ENCODE results near the gene ARHGAP6.

The ARHGAP6 gene

DNA sequence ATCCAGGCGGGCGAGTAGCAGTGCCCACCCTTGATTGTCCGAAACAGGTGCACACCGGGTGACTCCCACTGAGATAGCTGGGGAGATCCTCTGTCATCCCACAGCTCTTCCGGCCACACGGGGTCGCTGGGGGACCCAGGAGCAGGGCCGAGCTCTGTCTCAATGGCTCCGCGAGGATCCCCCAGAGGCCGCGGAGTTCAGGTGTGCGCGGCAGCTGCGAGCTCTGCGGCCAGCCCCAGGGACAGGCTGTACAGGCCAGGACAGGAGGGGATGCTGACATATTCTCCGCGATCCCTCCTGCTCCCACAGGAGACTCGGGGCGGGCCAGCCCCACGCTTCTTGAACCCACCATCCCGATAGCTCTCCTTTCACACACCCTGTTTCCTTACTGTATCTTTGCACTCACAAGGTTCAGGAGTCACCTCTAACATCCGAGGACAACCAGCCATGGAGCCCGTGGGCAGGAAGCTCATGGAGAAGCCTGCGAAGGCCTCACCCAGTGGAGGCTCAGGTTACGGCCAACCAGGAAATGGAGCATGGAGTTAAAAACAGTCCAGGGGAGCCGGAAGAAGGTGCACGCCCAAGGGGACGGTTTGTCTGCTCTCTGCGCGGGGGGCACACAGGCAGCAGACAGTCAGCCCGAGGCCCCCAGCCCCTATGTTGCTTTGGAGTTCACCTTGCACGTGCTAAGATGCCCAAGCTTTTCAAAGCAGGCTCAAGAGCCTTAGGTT is 450.4 kb downstream of the ARHGAP6 start:
- TF ChIP-seq CTCF (IDR thresholded peaks at IDR 0.05) = no peak

DNA sequence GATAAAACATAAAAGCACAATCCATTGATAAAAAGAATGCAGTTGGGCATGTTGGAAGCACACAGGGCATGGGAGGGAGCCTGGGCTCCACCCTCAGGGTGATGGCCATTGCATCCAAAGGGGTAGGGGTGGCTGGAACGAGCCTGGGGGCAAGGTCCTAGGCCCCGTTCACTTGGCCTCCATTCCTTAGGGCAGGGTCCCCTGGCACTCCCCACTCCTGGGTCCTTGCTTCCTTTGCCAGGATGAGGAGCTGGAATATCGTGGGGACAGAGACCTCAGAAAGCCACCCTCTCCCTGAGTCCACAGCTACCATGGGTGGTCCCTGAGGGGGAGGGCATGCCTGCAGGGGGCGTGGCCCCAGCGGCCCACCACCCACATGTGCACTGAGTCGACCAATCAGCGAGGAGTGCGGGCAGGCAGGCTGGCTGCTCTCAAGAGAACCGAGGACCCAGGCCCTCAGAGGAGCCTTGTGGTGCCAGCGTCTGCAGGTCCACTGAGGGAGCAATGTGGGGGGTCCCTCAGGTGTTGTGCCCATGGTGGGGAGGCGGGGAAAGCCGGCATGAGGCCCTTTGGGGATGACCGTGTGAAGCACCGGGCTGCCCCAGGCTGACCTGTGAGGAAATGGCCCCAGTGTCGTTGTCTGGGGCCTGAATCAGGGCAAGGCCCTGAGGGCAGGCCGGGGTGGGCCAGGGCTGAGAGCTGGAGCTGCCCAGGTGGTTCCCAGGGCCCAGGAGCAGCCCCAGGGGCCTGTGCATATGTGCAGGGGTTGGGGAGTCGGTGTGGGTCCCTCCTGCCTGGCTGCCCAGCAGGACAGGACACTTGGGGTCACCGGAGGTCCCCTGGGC is 451.2 kb downstream of the ARHGAP6 start:
- TF ChIP-seq CTCF (IDR thresholded peaks at IDR 0.05) = no peak

- no peak for TF ChIP-seq CTCF (IDR thresholded peaks at IDR 0.05)
These were observed 453.0 kb downstream of the ARHGAP6 start for GRCh38 chrX:11212741-11213140.

- no peak for TF ChIP-seq CTCF (IDR thresholded peaks at IDR 0.05)
These were observed 455.3 kb downstream of the ARHGAP6 start for GRCh38 chrX:11210415-11210801.

GRCh38 chrX:11209798-11210414 is 455.8 kb downstream of the ARHGAP6 start:
- TF ChIP-seq CTCF (IDR thresholded peaks at IDR 0.05) = no peak

DNA sequence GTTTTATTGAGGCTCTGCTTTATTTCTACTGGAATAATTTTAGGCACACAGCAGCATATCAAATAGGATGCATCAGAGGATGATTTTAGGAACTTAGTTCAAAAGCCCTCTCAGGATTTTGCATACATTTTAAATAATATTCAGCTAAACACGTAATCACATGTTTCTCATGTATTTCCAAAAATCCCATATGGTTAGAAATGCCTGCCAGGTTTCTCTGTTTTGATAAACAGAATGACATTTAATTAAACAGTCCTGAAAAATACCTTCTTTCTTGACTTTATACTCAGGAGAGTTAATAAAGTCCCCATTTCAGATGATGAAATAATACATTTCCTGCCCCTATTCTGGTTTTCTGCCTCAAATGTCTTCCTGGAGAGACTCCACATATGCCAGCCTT is 459.0 kb downstream of the ARHGAP6 start:
- TF ChIP-seq CTCF (IDR thresholded peaks at IDR 0.05) = no peak

- TF ChIP-seq CTCF (IDR thresholded peaks at IDR 0.05) = no peak
These were observed 459.9 kb downstream of the ARHGAP6 start for GRCh38 chrX:11205796-11206195.
